WTC11 (cell line): ENCODE data around the gene KCNK17. TPM values are rescaled to one million over a fixed set of nuclear protein-coding genes. Genes with fewer than 3 reads are reported as not detected.

Experiments used
- ATAC-seq: fragments of 200-7000 bp; cut with Tn5 transposase; 2 replicates; pipeline ENCODE4 v1.10.0; 2021; ENCODE audit warnings: mild to moderate bottlenecking, moderate library complexity
- Bru-seq: library from RNA; stranded (reverse); fragments of 400-500 nt; gene quantifications from one replicate; lab custom pipeline; 2021; lab: Mats Ljungman, UMichigan
- CTCF ChIA-PET: fragments of 300-600 bp; sonication (Branson Sonifier 250); formaldehyde crosslinking; loops from one replicate; lab custom pipeline; 2021; ENCODE audit warnings: antibody characterized with exemption; lab: Charles Lee
- POLR2A ChIA-PET: fragments of 350-600 bp; sonication (Branson Sonifier 250); formaldehyde crosslinking; loops from one replicate; lab custom pipeline; 2021; ENCODE audit warnings: antibody characterized with exemption; lab: Charles Lee
- DNase-seq: peaks from one replicate; pipeline ENCODE4 v3.0.0; 2021; ENCODE audit warnings: low spot score
- H3K27ac Mint-ChIP-seq: 2 replicates; pipeline ENCODE4 v1.8.0; 2021; ENCODE audit warnings: mixed read lengths
- H3K27me3 Mint-ChIP-seq: 2 replicates; pipeline ENCODE4 v1.8.0; 2021; ENCODE audit warnings: low read depth, mild to moderate bottlenecking, moderate library complexity, mixed read lengths
- H3K36me3 Mint-ChIP-seq: 2 replicates; pipeline ENCODE4 v1.8.0; 2021; ENCODE audit warnings: mixed read lengths
- H3K4me1 Mint-ChIP-seq: 2 replicates; pipeline ENCODE4 v1.8.0; 2022; ENCODE audit warnings: mixed read lengths
- H3K4me3 Mint-ChIP-seq: 2 replicates; pipeline ENCODE4 v1.8.0; 2021; ENCODE audit warnings: mild to moderate bottlenecking, moderate library complexity, mixed read lengths
- H3K9me3 Mint-ChIP-seq: 2 replicates; pipeline ENCODE4 v1.8.0; 2021; ENCODE audit warnings: mixed read lengths
- AFF4 ChIP-seq: sonication (generic); formaldehyde crosslinking; IDR thresholded peaks from 2 replicates; pipeline ENCODE4 v1.8.1; 2023; ENCODE audit warnings: mild to moderate bottlenecking, missing genetic modification reagents, borderline replicate concordance
- ATF1 ChIP-seq: sonication (generic); formaldehyde crosslinking; IDR thresholded peaks from 2 replicates; pipeline ENCODE4 v1.8.1; 2023; ENCODE audit warnings: mild to moderate bottlenecking, moderate library complexity, missing genetic modification reagents
- CBFB ChIP-seq: sonication (generic); formaldehyde crosslinking; IDR thresholded peaks from 2 replicates; pipeline ENCODE4 v1.8.1; 2022; ENCODE audit warnings: mild to moderate bottlenecking, low read depth, missing genetic modification reagents
- CTCF ChIP-seq: fragments of 200-600 bp; IDR thresholded peaks from 2 replicates; pipeline ENCODE4 v1.8.0; 2022; ENCODE audit warnings: antibody characterized with exemption
- E2F5 ChIP-seq: sonication (generic); formaldehyde crosslinking; IDR thresholded peaks from 2 replicates; pipeline ENCODE4 v1.8.1; 2022; ENCODE audit warnings: mild to moderate bottlenecking, moderate library complexity, missing genetic modification reagents
- JUN ChIP-seq: sonication (generic); formaldehyde crosslinking; IDR thresholded peaks from 2 replicates; pipeline ENCODE4 v1.8.0; 2023; ENCODE audit warnings: mild to moderate bottlenecking, missing genetic modification reagents
- MLX ChIP-seq: sonication (generic); formaldehyde crosslinking; IDR thresholded peaks from 2 replicates; pipeline ENCODE4 v1.8.1; 2023; ENCODE audit warnings: mild to moderate bottlenecking, missing genetic modification reagents, moderate library complexity
- MYBL2 ChIP-seq: sonication (generic); formaldehyde crosslinking; IDR thresholded peaks from 2 replicates; pipeline ENCODE4 v1.8.1; 2023; ENCODE audit warnings: mild to moderate bottlenecking, moderate library complexity, missing genetic modification reagents
- NFATC4 ChIP-seq: fragments of 250-450 bp; sonication (Bioruptor Pico); IDR thresholded peaks from 2 replicates; pipeline ENCODE4 v1.9.0; 2021; ENCODE audit warnings: mild to moderate bottlenecking
- NFE2L1 ChIP-seq: sonication (generic); formaldehyde crosslinking; IDR thresholded peaks from 2 replicates; pipeline ENCODE4 v1.8.1; 2023; ENCODE audit warnings: missing genetic modification reagents
- NR3C1 ChIP-seq: sonication (generic); formaldehyde crosslinking; conservative IDR thresholded peaks from 2 replicates; pipeline ENCODE4 v1.8.1; 2023; ENCODE audit warnings: low read depth, mild to moderate bottlenecking, missing genetic modification reagents
- PREB ChIP-seq: sonication (generic); formaldehyde crosslinking; IDR thresholded peaks from 2 replicates; pipeline ENCODE4 v1.8.1; 2022; ENCODE audit warnings: mild to moderate bottlenecking, missing genetic modification reagents, moderate library complexity, borderline replicate concordance
- ZBTB21 ChIP-seq: sonication (generic); formaldehyde crosslinking; IDR thresholded peaks from 2 replicates; pipeline ENCODE4 v1.8.1; 2023; ENCODE audit warnings: mild to moderate bottlenecking, missing genetic modification reagents, borderline replicate concordance
- ZNF121 ChIP-seq: sonication (generic); formaldehyde crosslinking; IDR thresholded peaks from 2 replicates; pipeline ENCODE4 v1.8.0; 2023; ENCODE audit warnings: missing genetic modification reagents
- ZNF138 ChIP-seq: sonication (generic); formaldehyde crosslinking; conservative IDR thresholded peaks from 2 replicates; pipeline ENCODE4 v1.8.1; 2022; ENCODE audit warnings: mild to moderate bottlenecking, moderate library complexity, missing genetic modification reagents
- ZNF219 ChIP-seq: sonication (generic); formaldehyde crosslinking; IDR thresholded peaks from 2 replicates; pipeline ENCODE4 v1.8.0; 2023; ENCODE audit warnings: missing genetic modification reagents, mild to moderate bottlenecking, borderline replicate concordance
- ZNF396 ChIP-seq: fragments of 250-450 bp; sonication (Bioruptor Pico); IDR thresholded peaks from 2 replicates; pipeline ENCODE4 v1.8.0; 2021; ENCODE audit warnings: mild to moderate bottlenecking, moderate library complexity, borderline replicate concordance
- ZNF416 ChIP-seq: fragments of 250-450 bp; sonication (Bioruptor Pico); IDR thresholded peaks from 2 replicates; pipeline ENCODE4 v1.9.0; 2021; ENCODE audit warnings: mild to moderate bottlenecking, inconsistent platforms
- ZNF423 ChIP-seq: fragments of 250-450 bp; sonication (Bioruptor Pico); IDR thresholded peaks from 2 replicates; pipeline ENCODE4 v2.1.2; 2022; ENCODE audit warnings: mild to moderate bottlenecking, moderate library complexity
- ZNF425 ChIP-seq: fragments of 250-450 bp; sonication (Bioruptor Pico); conservative IDR thresholded peaks from 2 replicates; pipeline ENCODE4 v1.9.0; 2021; ENCODE audit warnings: mild to moderate bottlenecking
- long read RNA-seq, 3 experiments: library from RNA in 1 of 3; library from capped mRNA in 1 of 3; library from polyadenylated mRNA in 1 of 3; unstranded in 2 of 3; stranded (forward) in 1 of 3; transcript quantifications; one replicate each; pipeline ENCODE4 v2.0.0, GENCODE V29; 2021
- total RNA-seq: library from RNA; stranded (reverse); gene quantifications from 3 replicates; pipeline ENCODE4 v1.2.3, GENCODE V29; 2021

KCNK17 gene
- total RNA-seq: 2.1 to 2.9 TPM (median 2.7 TPM) in 3 replicates
- percentile 38 among the genes with signal in this experiment for Bru-seq, nascent RNA
- long read RNA-seq, experiment 1, partial matches to known transcripts: 0 of 8 reads
- long read RNA-seq, experiment 1, other reads (novel, unspliced or antisense): 6 of 8 reads
- long read RNA-seq, experiment 2, partial matches to known transcripts: 0 of 5 reads
- long read RNA-seq, experiment 2, other reads (novel, unspliced or antisense): 4 of 5 reads
- long read RNA-seq, experiment 3: 0 reads

GRCh38 chr6:39314273-39314795 is at the start of gene KCNK17:
Gene KCNK17 (minus strand): TSS chr6:39314419. CDS start chr6:39314320, 99 bp downstream.
- TF ChIP-seq MYBL2 (CRISPR knock-in tag) (no peak), CBFB (no peak), MLX (CRISPR knock-in tag) (no peak), ZNF138 (CRISPR knock-in tag) (no peak), ZBTB21 (no peak), ZNF396 (CRISPR knock-in tag) (no peak)
- ChIA-PET POLR2A (interaction anchor here (1.5 kb wide), 1 partner anchor 127 kb away, joined by 3 read pairs; no protein-coding TSS in a partner anchor), CTCF (interaction anchor here (0.9 to 3.5 kb wide), 6 partner anchors 10 to 317 kb away, joined by 3 to 37 read pairs (median 4); no protein-coding TSS in a partner anchor)
- peak within 1 kb of the TSS; percentile 70 for H3K4me3 Mint-ChIP-seq
- ATAC-seq (peak; percentile 40), DNase-seq (no peak)
- peaks cover 2% of the 10 kb centered on the region for H3K4me1 Mint-ChIP-seq
- peaks cover 7% of the 10 kb centered on the region for H3K9me3 Mint-ChIP-seq
- no peaks in the 10 kb centered on the region for H3K36me3 Mint-ChIP-seq
- peaks cover 81% of the 10 kb centered on the region for H3K27me3 Mint-ChIP-seq
- no peak within 1 kb of the TSS for H3K27ac Mint-ChIP-seq

- Mint-ChIP-seq H3K4me3 (no peak overlapping the region), H3K27me3 (peaks cover 12% of the 10 kb centered on the region), H3K27ac (no peak overlapping the region), H3K9me3 (no peaks in the 10 kb centered on the region), H3K36me3 (no peaks in the 10 kb centered on the region), H3K4me1 (peaks cover 12% of the 10 kb centered on the region)
- POLR2A ChIA-PET: no interaction called here
- TF ChIP-seq PREB (CRISPR knock-in tag): no peak
- TF ChIP-seq ZNF219: no peak
- no peak for TF ChIP-seq ZNF121
- TF ChIP-seq CTCF: no peak
- no peak for TF ChIP-seq ATF1
- TF ChIP-seq JUN (CRISPR knock-in tag): no peak
- no peak for TF ChIP-seq ZNF396 (CRISPR knock-in tag)
- no peak for TF ChIP-seq ZNF425 (CRISPR knock-in tag)
- TF ChIP-seq ZNF416: no peak
- no peak for TF ChIP-seq ZNF423
- TF ChIP-seq NFE2L1 (CRISPR knock-in tag): no peak
- TF ChIP-seq E2F5: no peak
- TF ChIP-seq NR3C1 (CRISPR knock-in tag): no peak
- no peak for TF ChIP-seq NFATC4 (CRISPR knock-in tag)
- TF ChIP-seq AFF4 (CRISPR knock-in tag): no peak
- ATAC-seq: no peak
- CTCF ChIA-PET: interaction anchor here (0.5 to 2.8 kb wide), 21 partner anchors 8 to 967 kb away, joined by 3 to 25 read pairs (median 5); partner anchors contain the start of gene DAAM2
- DNase-seq: no peak
Observed at GRCh38 chr6:39363280-39363679, 49.1 kb upstream of the KCNK17 start.
